Measurements from ENCODE around the gene HLA-E. TPM values are rescaled to one million over a fixed set of nuclear protein-coding genes. Genes with fewer than 3 reads are reported as not detected.
"Not testable (repeated sequence)": the region's sequence is repeated elsewhere in the genome, so short reads cannot be mapped to it uniquely, and the experiment has no call there.

Gene HLA-E
- total RNA-seq, 4 donors from 2014 or later: 207 to 628 (median 416) TPM

GRCh38 chr6:30487926-30488325, 1.4 kb upstream of the HLA-E start:
- Histone ChIP-seq H3K9me3 (no peaks in the 10 kb centered on the region), H3K27ac (no peak overlapping the region), H3K36me3 (no peaks in the 10 kb centered on the region), H3K4me1 (peaks cover 0 to 11% of the 10 kb centered on the region in 2 donors), H3K27me3 (no peaks in the 10 kb centered on the region), H3K4me3 (no peak overlapping the region)
- TF ChIP-seq CTCF (IDR thresholded peaks at IDR 0.05): no peak
- no peak for TF ChIP-seq POLR2A (IDR thresholded peaks at IDR 0.05)
- intact Hi-C loops (cut with DNase I; ENCODE audit: low total_unique reads): no loop called here
- no peak for DNase-seq

GRCh38 chr6:30488697-30489080, 620 bp upstream of the HLA-E start:
- intact Hi-C loops (cut with DNase I; ENCODE audit: low total_unique reads); DNase-seq; H3K9me3 ChIP-seq; H3K27me3 ChIP-seq; H3K36me3 ChIP-seq: not testable (repeated sequence)
- Histone ChIP-seq H3K27ac (peak overlapping the region; percentile 99 to 100), H3K4me3 (peak overlapping the region; percentile 94 to 100), H3K4me1 (peaks cover 0 to 11% of the 10 kb centered on the region in 2 donors)

- peaks cover 0 to 11% of the 10 kb centered on the region in 2 donors for H3K4me1 ChIP-seq
- H3K4me3 ChIP-seq: peak overlapping the region; percentile 94 to 100
- no peaks in the 10 kb centered on the region for H3K9me3 ChIP-seq
- intact Hi-C loops (cut with DNase I; ENCODE audit: low total_unique reads): no loop called here
- H3K27ac ChIP-seq: peak overlapping the region; percentile 99 to 100
- no peaks in the 10 kb centered on the region for H3K27me3 ChIP-seq
- DNase-seq: peak; percentile 66 to 72
- no peaks in the 10 kb centered on the region for H3K36me3 ChIP-seq
- TF ChIP-seq CTCF (IDR thresholded peaks at IDR 0.05) (no peak), POLR2A (IDR thresholded peaks at IDR 0.05) (no peak)
These were observed 942 bp downstream of the HLA-E start for GRCh38 chr6:30490026-30490876.

DNA sequence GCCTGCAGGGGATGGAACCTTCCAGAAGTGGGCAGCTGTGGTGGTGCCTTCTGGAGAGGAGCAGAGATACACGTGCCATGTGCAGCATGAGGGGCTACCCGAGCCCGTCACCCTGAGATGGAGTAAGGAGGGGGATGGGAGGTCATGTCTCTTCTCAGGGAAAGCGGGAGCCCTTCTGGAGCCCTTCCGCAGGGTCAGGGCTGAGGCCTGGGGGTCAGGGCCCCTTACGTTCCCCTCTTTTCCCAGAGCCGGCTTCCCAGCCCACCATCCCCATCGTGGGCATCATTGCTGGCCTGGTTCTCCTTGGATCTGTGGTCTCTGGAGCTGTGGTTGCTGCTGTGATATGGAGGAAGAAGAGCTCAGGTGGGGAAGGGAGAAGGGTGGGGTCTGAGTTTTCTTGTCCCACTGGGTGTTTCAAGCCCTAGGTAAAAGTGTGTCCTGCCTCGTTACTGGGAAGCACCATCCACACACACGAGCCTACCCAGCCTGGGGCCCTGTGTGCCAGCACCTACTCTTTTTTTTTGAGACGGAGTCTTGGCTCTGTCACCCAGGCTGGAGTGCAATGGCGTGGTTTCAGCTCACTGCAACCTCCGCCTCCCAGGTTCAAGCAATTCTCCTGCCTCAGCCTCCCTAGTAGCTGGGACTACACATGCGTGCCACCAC, 2.1 kb downstream of the HLA-E start:
- intact Hi-C loops (cut with DNase I; ENCODE audit: low total_unique reads); H3K27me3 ChIP-seq; H3K9me3 ChIP-seq; H3K36me3 ChIP-seq; DNase-seq: not testable (repeated sequence)
- Histone ChIP-seq H3K4me1 (peaks cover 0 to 11% of the 10 kb centered on the region in 2 donors), H3K27ac (peak overlapping the region; percentile 36 to 100), H3K4me3 (peak overlapping the region; percentile 94 to 100)

GRCh38 chr6:30491991-30492952, 3.0 kb downstream of the HLA-E start:
- intact Hi-C loops (cut with DNase I; ENCODE audit: low total_unique reads): no loop called here
- no peaks in the 10 kb centered on the region for H3K27me3 ChIP-seq
- no peak overlapping the region for H3K4me3 ChIP-seq
- H3K36me3 ChIP-seq: no peaks in the 10 kb centered on the region
- TF ChIP-seq CTCF (IDR thresholded peaks at IDR 0.05) (no peak), POLR2A (IDR thresholded peaks at IDR 0.05) (no peak)
- peaks cover 0 to 11% of the 10 kb centered on the region in 2 donors for H3K4me1 ChIP-seq
- DNase-seq: no peak
- no peaks in the 10 kb centered on the region for H3K9me3 ChIP-seq
- peak overlapping the region; percentile 36 to 100 for H3K27ac ChIP-seq

All from uterus (tissue), 4 donors.